Neural cell (in vitro differentiated cells): ENCODE results near the gene SMPD3. TPM values are rescaled to one million over a fixed set of nuclear protein-coding genes. Genes with fewer than 3 reads are reported as not detected.

Experiments used
- H2AFZ ChIP-seq: fragments of 200-600, 300-800 bp; sonication (generic), shearing (Covaris generic); 2 replicates; pipeline ENCODE4 v1.6.0; 2014; ENCODE audit warnings: low read depth, mild to moderate bottlenecking, antibody characterized with exemption, low read length, moderate library complexity
- H3F3A ChIP-seq: fragments of 200-600 bp; shearing (Covaris generic); 2 replicates; pipeline ENCODE4 v1.6.1; 2016; ENCODE audit warnings: mild to moderate bottlenecking, moderate library complexity, mixed read lengths, antibody characterized with exemption, low read length; ENCODE audit not compliant: insufficient read depth, poor library complexity, severe bottlenecking
- H3K27ac ChIP-seq: fragments of 200-600, 300-800 bp; sonication (generic), shearing (Covaris generic); 2 replicates; pipeline ENCODE4 v1.5.1; 2014; ENCODE audit warnings: mild to moderate bottlenecking, low read length, moderate library complexity
- H3K27me3 ChIP-seq: fragments of 300-800, 200-600 bp; sonication (generic), shearing (Covaris generic); 2 replicates; pipeline ENCODE4 v1.6.0; 2014; ENCODE audit warnings: mild to moderate bottlenecking, low read depth, low read length, moderate library complexity; ENCODE audit not compliant: insufficient read depth
- H3K36me3 ChIP-seq: fragments of 300-800, 200-600 bp; sonication (generic), shearing (Covaris generic); 2 replicates; pipeline ENCODE4 v1.5.1; 2014; ENCODE audit warnings: mild to moderate bottlenecking, antibody characterized with exemption, low read length, moderate library complexity; ENCODE audit not compliant: insufficient read depth
- H3K4me2 ChIP-seq: fragments of 300-800, 200-600 bp; sonication (generic), shearing (Covaris generic); 2 replicates; pipeline ENCODE4 v1.6.0; 2014; ENCODE audit warnings: mild to moderate bottlenecking, low read length
- H3K4me3 ChIP-seq: fragments of 300-800, 200-600 bp; sonication (generic), shearing (Covaris generic); 2 replicates; pipeline ENCODE4 v1.5.1; 2014; ENCODE audit warnings: mild to moderate bottlenecking, low read length, moderate library complexity
- H3K79me2 ChIP-seq: fragments of 200-600 bp; shearing (Covaris generic); replicated peaks from 2 replicates; pipeline ENCODE4 v1.6.0; 2014; ENCODE audit warnings: mild to moderate bottlenecking, low read length, moderate library complexity; ENCODE audit not compliant: insufficient read depth
- H3K9ac ChIP-seq: fragments of 300-800, 200-600 bp; sonication (generic), shearing (Covaris generic); 2 replicates; pipeline ENCODE4 v1.6.1; 2016; ENCODE audit warnings: mild to moderate bottlenecking, low read length, mixed read lengths
- H3K9me2 ChIP-seq: fragments of 200-600 bp; shearing (Covaris generic); 2 replicates; pipeline ENCODE4 v1.6.1; 2016; ENCODE audit warnings: mild to moderate bottlenecking, low read length, mixed read lengths; ENCODE audit not compliant: insufficient read depth
- H3K9me3 ChIP-seq: fragments of 200-600, 300-800 bp; sonication (generic), shearing (Covaris generic); 2 replicates; pipeline ENCODE4 v1.6.1; 2016; ENCODE audit warnings: mild to moderate bottlenecking, mixed run types, low read length, moderate library complexity, mixed read lengths
- H4K20me1 ChIP-seq: fragments of 200-600 bp; shearing (Covaris generic); 2 replicates; pipeline ENCODE4 v1.6.1; 2016; ENCODE audit warnings: mild to moderate bottlenecking, mixed run types; ENCODE audit not compliant: insufficient read depth
- CTCF ChIP-seq: fragments of 450-650 bp; IDR thresholded peaks from 2 replicates; pipeline ENCODE4 v1.5.1; 2014; ENCODE audit warnings: antibody characterized with exemption, mild to moderate bottlenecking, moderate library complexity; ENCODE audit not compliant: poor library complexity, severe bottlenecking
- EP300 ChIP-seq: fragments of 450-650 bp; conservative IDR thresholded peaks from 2 replicates; pipeline ENCODE4 v1.6.1; 2014; ENCODE audit warnings: antibody characterized with exemption, mild to moderate bottlenecking, moderate library complexity; ENCODE audit not compliant: poor library complexity, severe bottlenecking
- EZH2 ChIP-seq: fragments of 200-600, 300-800 bp; shearing (Covaris generic), sonication (generic); IDR thresholded peaks from 2 replicates; pipeline ENCODE4 v1.6.1; 2014; ENCODE audit warnings: antibody characterized with exemption, low read length, borderline replicate concordance, mild to moderate bottlenecking; ENCODE audit not compliant: insufficient read depth, poor library complexity, severe bottlenecking
- MXI1 ChIP-seq: fragments of 450-650 bp; conservative IDR thresholded peaks from 2 replicates; pipeline ENCODE4 v1.6.1; 2014; ENCODE audit warnings: antibody characterized with exemption, mild to moderate bottlenecking; ENCODE audit not compliant: poor library complexity, severe bottlenecking
- POLR2AphosphoS5 ChIP-seq: IDR thresholded peaks from 2 replicates; pipeline ENCODE4 v1.6.1; 2012
- RAD21 ChIP-seq: fragments of 450-650 bp; conservative IDR thresholded peaks from 2 replicates; pipeline ENCODE4 v1.6.1; 2014; ENCODE audit warnings: antibody characterized with exemption, mild to moderate bottlenecking, moderate library complexity
- SMC3 ChIP-seq: fragments of 450-650 bp; conservative IDR thresholded peaks from 2 replicates; pipeline ENCODE4 v1.6.1; 2014; ENCODE audit warnings: antibody characterized with exemption, mild to moderate bottlenecking, moderate library complexity; ENCODE audit not compliant: poor library complexity
- TAF1 ChIP-seq: IDR thresholded peaks from 2 replicates; pipeline ENCODE4 v1.6.1; 2012; ENCODE audit warnings: low read depth
- polyA plus RNA-seq: library from polyadenylated mRNA; depleted of rRNA; stranded (reverse); fragments of >200 nt; gene quantifications from 2 replicates; pipeline ENCODE4 v1.2.3, GENCODE V29; 2014
- TF ChIP-seq, protein P1 (sequence below): IDR thresholded peaks from 2 replicates; pipeline ENCODE4 v1.6.1; 2012; ENCODE audit warnings: borderline replicate concordance

Gene SMPD3
- polyA plus RNA-seq, 1 donor from 2014 or later: 42.7 TPM

GRCh38 chr16:68416057-68417046 lies 32.0 kb downstream of the SMPD3 start:
- Histone ChIP-seq H3K27ac (no peak overlapping the region), H3K9ac (no peak overlapping the region), H3K79me2 (peaks cover 3% of the 10 kb centered on the region), H2AFZ (no peak overlapping the region), H4K20me1 (no peaks in the 10 kb centered on the region), H3K4me3 (no peak overlapping the region), H3K27me3 (no peaks in the 10 kb centered on the region), H3F3A (no peaks in the 10 kb centered on the region), H3K36me3 (no peaks in the 10 kb centered on the region), H3K9me2 (no peaks in the 10 kb centered on the region), H3K9me3 (no peaks in the 10 kb centered on the region), H3K4me2 (no peak overlapping the region)
- TF ChIP-seq TAF1 (no peak), EZH2 (no peak), SMC3 (no peak), POLR2AphosphoS5 (no peak), CTCF (no peak), MXI1 (no peak), RAD21 (no peak)
- TF ChIP-seq, protein P1, sequence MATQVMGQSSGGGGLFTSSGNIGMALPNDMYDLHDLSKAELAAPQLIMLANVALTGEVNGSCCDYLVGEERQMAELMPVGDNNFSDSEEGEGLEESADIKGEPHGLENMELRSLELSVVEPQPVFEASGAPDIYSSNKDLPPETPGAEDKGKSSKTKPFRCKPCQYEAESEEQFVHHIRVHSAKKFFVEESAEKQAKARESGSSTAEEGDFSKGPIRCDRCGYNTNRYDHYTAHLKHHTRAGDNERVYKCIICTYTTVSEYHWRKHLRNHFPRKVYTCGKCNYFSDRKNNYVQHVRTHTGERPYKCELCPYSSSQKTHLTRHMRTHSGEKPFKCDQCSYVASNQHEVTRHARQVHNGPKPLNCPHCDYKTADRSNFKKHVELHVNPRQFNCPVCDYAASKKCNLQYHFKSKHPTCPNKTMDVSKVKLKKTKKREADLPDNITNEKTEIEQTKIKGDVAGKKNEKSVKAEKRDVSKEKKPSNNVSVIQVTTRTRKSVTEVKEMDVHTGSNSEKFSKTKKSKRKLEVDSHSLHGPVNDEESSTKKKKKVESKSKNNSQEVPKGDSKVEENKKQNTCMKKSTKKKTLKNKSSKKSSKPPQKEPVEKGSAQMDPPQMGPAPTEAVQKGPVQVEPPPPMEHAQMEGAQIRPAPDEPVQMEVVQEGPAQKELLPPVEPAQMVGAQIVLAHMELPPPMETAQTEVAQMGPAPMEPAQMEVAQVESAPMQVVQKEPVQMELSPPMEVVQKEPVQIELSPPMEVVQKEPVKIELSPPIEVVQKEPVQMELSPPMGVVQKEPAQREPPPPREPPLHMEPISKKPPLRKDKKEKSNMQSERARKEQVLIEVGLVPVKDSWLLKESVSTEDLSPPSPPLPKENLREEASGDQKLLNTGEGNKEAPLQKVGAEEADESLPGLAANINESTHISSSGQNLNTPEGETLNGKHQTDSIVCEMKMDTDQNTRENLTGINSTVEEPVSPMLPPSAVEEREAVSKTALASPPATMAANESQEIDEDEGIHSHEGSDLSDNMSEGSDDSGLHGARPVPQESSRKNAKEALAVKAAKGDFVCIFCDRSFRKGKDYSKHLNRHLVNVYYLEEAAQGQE: no peak

DNA sequence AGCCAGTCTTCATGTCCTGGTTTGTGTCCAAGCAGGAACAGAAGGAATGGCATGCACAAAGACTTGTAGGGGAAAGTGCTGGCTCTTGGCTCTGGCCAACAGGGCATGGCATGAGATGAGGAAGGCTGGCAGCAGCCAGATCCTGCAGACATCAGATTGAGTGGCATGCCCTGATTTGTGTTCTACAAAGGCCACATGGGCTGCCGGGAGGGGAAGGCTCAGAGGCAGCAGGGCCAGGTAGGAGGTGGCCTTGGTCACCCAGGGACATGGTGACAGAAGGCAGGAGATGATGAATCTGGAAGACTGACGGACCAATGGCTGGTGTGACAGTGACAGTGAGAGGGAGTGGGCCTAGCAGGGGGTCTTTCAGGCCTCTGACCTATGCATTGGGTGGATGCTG lies 33.7 kb downstream of the SMPD3 start:
- Histone ChIP-seq H3K4me2 (no peak overlapping the region), H3K79me2 (peaks cover 3% of the 10 kb centered on the region), H3K27ac (no peak overlapping the region), H3K27me3 (no peaks in the 10 kb centered on the region), H3K4me3 (no peak overlapping the region), H3K9me3 (no peaks in the 10 kb centered on the region), H3K9me2 (no peaks in the 10 kb centered on the region), H4K20me1 (no peaks in the 10 kb centered on the region), H3K36me3 (no peaks in the 10 kb centered on the region), H3F3A (no peaks in the 10 kb centered on the region), H3K9ac (no peak overlapping the region), H2AFZ (no peak overlapping the region)
- no peak for TF ChIP-seq EP300
- no peak for TF ChIP-seq POLR2AphosphoS5
- TF ChIP-seq MXI1: no peak
